GM19372 (cell line): Measurements from ENCODE around the gene HABP4.
"Not testable (repeated sequence)": the region's sequence is repeated elsewhere in the genome, so short reads cannot be mapped to it uniquely, and the experiment has no call there.

Experiments used
- ATAC-seq: cut with Tn5 transposase; IDR thresholded peaks from one replicate; pipeline ENCODE4 v1.9.1; 2021; ENCODE audit warnings: mild to moderate bottlenecking, low read depth, moderate library complexity; ENCODE audit not compliant: unreplicated experiment

Gene HABP4

GRCh38 chr9:96495341-96495740 is 45.4 kb downstream of the HABP4 start:
- ATAC-seq, result no peak

- no peak for ATAC-seq
Measured at GRCh38 chr9:96496368-96497116, 46.6 kb downstream of the HABP4 start.

- ATAC-seq, result no peak
Measured at GRCh38 chr9:96497117-96497399, 47.1 kb downstream of the HABP4 start.

- no peak for ATAC-seq
Measured at GRCh38 chr9:96498796-96499195, 48.8 kb downstream of the HABP4 start.

- ATAC-seq, result no peak
Measured at GRCh38 chr9:96499257-96499656, 49.3 kb downstream of the HABP4 start.

GRCh38 chr9:96500696-96501632 is 51.0 kb downstream of the HABP4 start:
- ATAC-seq, result no peak

GRCh38 chr9:96501633-96502538 is 51.9 kb downstream of the HABP4 start:
- no peak for ATAC-seq

- no peak for ATAC-seq
Measured at GRCh38 chr9:96502539-96503373, 52.8 kb downstream of the HABP4 start.

GRCh38 chr9:96503374-96503748 is 53.4 kb downstream of the HABP4 start:
- not testable (repeated sequence) for ATAC-seq

GRCh38 chr9:96503918-96504317 is 53.9 kb downstream of the HABP4 start:
- ATAC-seq, result no peak

- no peak for ATAC-seq
Measured at GRCh38 chr9:96505316-96505991, 55.5 kb downstream of the HABP4 start.

- ATAC-seq, result no peak
Measured at GRCh38 chr9:96508227-96508940, 58.4 kb downstream of the HABP4 start.

GRCh38 chr9:96509026-96509425 is 59.1 kb downstream of the HABP4 start:
- ATAC-seq, result no peak

- ATAC-seq, result no peak
Measured at GRCh38 chr9:96509848-96510247, 59.9 kb downstream of the HABP4 start.

GRCh38 chr9:96510258-96510657 is 60.3 kb downstream of the HABP4 start:
- no peak for ATAC-seq

- ATAC-seq, result no peak
Measured at GRCh38 chr9:96512240-96512639, 62.3 kb downstream of the HABP4 start.

GRCh38 chr9:96513622-96514021 is 63.7 kb downstream of the HABP4 start:
- no peak for ATAC-seq

- ATAC-seq, result no peak
Measured at GRCh38 chr9:96514108-96514799, 64.3 kb downstream of the HABP4 start.
